Glutamatergic neuron (in vitro differentiated cells): Measurements from ENCODE around the gene GGTLC2. TPM values are rescaled to one million over a fixed set of nuclear protein-coding genes. Genes with fewer than 3 reads are reported as not detected.

Source experiments
- DNase-seq: peaks from one replicate; pipeline ENCODE4 v3.0.0; 2022
- H3K27ac Mint-ChIP-seq: one replicate; pipeline ENCODE4 v1.8.0; 2020; ENCODE audit warnings: mild to moderate bottlenecking, mixed read lengths, inconsistent platforms; ENCODE audit not compliant: unreplicated experiment
- H3K27me3 Mint-ChIP-seq: one replicate; pipeline ENCODE4 v1.8.0; 2020; ENCODE audit warnings: mild to moderate bottlenecking, moderate library complexity, mixed read lengths, inconsistent platforms; ENCODE audit not compliant: unreplicated experiment
- H3K36me3 Mint-ChIP-seq: one replicate; pipeline ENCODE4 v1.8.0; 2020; ENCODE audit warnings: mild to moderate bottlenecking, mixed read lengths, inconsistent platforms; ENCODE audit not compliant: unreplicated experiment
- H3K4me1 Mint-ChIP-seq: one replicate; pipeline ENCODE4 v1.8.0; 2020; ENCODE audit warnings: mild to moderate bottlenecking, low read depth, mixed read lengths, inconsistent platforms; ENCODE audit not compliant: unreplicated experiment
- H3K4me3 Mint-ChIP-seq: one replicate; pipeline ENCODE4 v1.8.0; 2020; ENCODE audit warnings: mild to moderate bottlenecking, mixed read lengths, inconsistent platforms; ENCODE audit not compliant: unreplicated experiment
- H3K9me3 Mint-ChIP-seq: one replicate; pipeline ENCODE4 v1.8.0; 2020; ENCODE audit warnings: mild to moderate bottlenecking, moderate library complexity, mixed read lengths, inconsistent platforms; ENCODE audit not compliant: unreplicated experiment
- total RNA-seq: library from RNA; stranded (reverse); fragmentation: NEBNext Ultra II Directional; extraction: Animal tissue kit (Norgen Biotek cat#: 25700); gene quantifications from one replicate; pipeline ENCODE4 v1.2.1, GENCODE V29; 2021; ENCODE audit not compliant: unreplicated experiment
- TF ChIP-seq, protein P1 (sequence below): fragments of 200-600 bp; sonication (generic); IDR thresholded peaks from one replicate; pipeline ENCODE4 v1.5.0; 2021; ENCODE audit not compliant: partially characterized antibody, unreplicated experiment

Gene GGTLC2
- total RNA-seq, 1 donor from 2014 or later, result not detected

DNA sequence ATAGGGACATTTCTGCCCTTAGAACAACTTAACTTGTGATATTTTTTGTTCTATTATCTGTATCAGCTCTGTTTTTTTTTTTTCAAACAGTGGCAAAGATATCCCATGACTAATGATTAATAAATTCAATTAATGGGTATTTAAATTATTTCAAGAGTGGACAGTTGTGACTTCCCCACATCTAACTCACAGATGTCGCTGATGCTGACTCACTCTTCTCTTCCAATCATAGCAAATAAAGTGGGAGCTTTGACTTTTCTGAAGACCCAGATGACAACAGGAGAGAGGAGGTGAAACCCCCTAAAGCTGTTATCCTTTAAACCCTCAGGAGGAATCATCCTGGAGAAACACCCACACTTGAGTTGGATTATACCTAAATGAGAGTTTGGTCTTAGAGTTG lies 27.1 kb downstream of the GGTLC2 start:
- Mint-ChIP-seq H3K4me3 (no peak overlapping the region), H3K4me1 (peaks cover 4% of the 10 kb centered on the region)

DNA sequence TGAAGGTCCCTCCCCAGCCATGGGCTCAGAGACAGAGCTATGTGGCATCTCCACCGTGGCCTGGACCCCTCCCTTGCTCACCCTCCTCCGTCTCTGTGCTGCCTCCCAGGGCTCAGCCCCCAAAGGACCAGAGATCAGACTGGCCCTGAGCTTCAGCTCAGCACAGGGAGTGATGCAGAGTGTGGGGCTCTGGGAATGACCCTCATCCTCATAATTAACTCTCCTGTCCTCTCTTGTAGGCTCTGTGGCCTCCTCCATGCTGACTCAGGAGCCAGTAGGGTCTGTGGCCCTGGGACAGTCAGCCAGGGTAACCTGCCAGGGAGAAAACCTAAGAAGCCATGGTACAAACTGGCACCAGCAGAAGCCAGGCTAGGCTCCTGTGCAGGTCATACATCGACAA lies 28.7 kb downstream of the GGTLC2 start:
- Mint-ChIP-seq H3K27me3 (no peaks in the 10 kb centered on the region), H3K4me3 (no peak overlapping the region), H3K36me3 (peaks cover 15% of the 10 kb centered on the region), H3K27ac (no peak overlapping the region), H3K4me1 (peaks cover 4% of the 10 kb centered on the region), H3K9me3 (peaks cover 2% of the 10 kb centered on the region)
- DNase-seq, result no peak
- TF ChIP-seq, protein P1, sequence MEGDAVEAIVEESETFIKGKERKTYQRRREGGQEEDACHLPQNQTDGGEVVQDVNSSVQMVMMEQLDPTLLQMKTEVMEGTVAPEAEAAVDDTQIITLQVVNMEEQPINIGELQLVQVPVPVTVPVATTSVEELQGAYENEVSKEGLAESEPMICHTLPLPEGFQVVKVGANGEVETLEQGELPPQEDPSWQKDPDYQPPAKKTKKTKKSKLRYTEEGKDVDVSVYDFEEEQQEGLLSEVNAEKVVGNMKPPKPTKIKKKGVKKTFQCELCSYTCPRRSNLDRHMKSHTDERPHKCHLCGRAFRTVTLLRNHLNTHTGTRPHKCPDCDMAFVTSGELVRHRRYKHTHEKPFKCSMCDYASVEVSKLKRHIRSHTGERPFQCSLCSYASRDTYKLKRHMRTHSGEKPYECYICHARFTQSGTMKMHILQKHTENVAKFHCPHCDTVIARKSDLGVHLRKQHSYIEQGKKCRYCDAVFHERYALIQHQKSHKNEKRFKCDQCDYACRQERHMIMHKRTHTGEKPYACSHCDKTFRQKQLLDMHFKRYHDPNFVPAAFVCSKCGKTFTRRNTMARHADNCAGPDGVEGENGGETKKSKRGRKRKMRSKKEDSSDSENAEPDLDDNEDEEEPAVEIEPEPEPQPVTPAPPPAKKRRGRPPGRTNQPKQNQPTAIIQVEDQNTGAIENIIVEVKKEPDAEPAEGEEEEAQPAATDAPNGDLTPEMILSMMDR, result no peak

More for the DNA sequence above, 27.1 kb downstream of the GGTLC2 start:
- Mint-ChIP-seq H3K27me3 (no peaks in the 10 kb centered on the region), H3K36me3 (peaks cover 15% of the 10 kb centered on the region), H3K27ac (no peak overlapping the region), H3K9me3 (peaks cover 2% of the 10 kb centered on the region)
- TF ChIP-seq, protein P1, result no peak
- DNase-seq, result no peak

DNA sequence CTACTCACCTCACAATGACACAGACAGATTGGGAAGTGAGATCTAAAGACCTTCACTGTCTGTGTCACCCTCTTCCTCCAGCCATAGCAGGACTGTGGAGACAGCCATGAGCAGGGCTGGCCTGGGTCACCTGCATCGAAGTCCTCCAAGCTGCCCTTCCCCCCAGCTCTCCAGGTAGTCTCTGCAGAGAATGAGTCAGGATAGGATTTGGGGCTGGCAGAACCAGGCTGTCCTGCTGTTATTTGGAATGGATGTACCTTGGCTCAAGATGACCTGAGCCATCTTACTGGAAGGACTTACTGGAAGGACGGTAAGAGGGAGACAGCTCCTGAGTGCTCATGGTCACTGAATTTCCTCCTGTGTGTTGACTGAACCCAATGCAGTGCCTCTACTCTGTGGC lies 29.2 kb downstream of the GGTLC2 start:
- peaks cover 2% of the 10 kb centered on the region for H3K9me3 Mint-ChIP-seq
- H3K4me1 Mint-ChIP-seq, result peaks cover 4% of the 10 kb centered on the region
- H3K36me3 Mint-ChIP-seq, result peaks cover 15% of the 10 kb centered on the region
- H3K27ac Mint-ChIP-seq, result no peak overlapping the region
- H3K4me3 Mint-ChIP-seq, result no peak overlapping the region
- TF ChIP-seq, protein P1, result no peak
- no peaks in the 10 kb centered on the region for H3K27me3 Mint-ChIP-seq
- no peak for DNase-seq

DNA sequence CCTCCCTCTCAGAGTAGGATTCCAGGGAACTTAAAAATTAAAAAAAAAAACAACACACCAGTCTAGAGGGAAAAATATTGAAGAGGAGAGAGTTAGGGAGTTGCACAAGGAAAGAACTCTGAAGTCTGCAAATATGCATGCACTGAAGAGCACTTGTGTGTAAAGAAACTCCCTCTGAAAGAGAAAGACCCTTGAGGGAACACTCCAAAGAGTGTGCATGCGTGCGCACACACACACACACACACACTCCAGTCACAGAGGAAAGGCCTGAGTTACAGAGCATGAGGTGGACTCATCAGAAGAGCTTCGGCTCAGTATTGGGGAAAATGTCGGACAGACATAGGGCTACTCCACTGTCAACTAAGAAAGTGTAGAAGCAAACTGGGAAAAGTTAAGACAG lies 30.1 kb downstream of the GGTLC2 start:
- H3K36me3 Mint-ChIP-seq, result peaks cover 15% of the 10 kb centered on the region
- no peaks in the 10 kb centered on the region for H3K4me1 Mint-ChIP-seq
- no peak overlapping the region for H3K4me3 Mint-ChIP-seq
- H3K9me3 Mint-ChIP-seq, result peaks cover 2% of the 10 kb centered on the region
- no peak for DNase-seq
- H3K27ac Mint-ChIP-seq, result no peak overlapping the region
- TF ChIP-seq, protein P1, result no peak
- no peaks in the 10 kb centered on the region for H3K27me3 Mint-ChIP-seq

DNA sequence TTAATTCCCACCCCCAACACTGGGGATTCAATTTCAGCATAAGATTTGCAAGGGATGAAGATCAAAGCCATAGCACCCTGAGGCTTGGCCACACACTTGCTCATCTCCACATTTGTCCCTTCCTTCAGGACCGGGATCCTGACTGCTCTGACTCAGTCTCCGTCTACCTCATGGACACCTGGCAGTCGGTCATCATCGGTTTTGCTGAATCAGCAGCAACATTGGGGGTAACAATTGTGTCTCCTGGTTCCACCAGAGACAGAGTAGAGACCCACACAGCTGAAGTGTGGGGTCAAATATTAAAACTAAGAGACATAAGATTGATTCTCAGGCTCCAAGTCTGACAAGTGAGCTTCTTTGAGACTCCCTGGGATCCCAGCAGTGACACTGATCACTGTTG lies 34.6 kb downstream of the GGTLC2 start:
- TF ChIP-seq, protein P1, result no peak
- no peaks in the 10 kb centered on the region for H3K36me3 Mint-ChIP-seq
- H3K9me3 Mint-ChIP-seq, result peaks cover 8% of the 10 kb centered on the region
- no peak overlapping the region for H3K27ac Mint-ChIP-seq
- H3K4me1 Mint-ChIP-seq, result peaks cover 8% of the 10 kb centered on the region
- H3K4me3 Mint-ChIP-seq, result no peak overlapping the region
- peaks cover 9% of the 10 kb centered on the region for H3K27me3 Mint-ChIP-seq
- DNase-seq, result no peak
